Stimulated activated CD4-positive, alpha-beta T cell treated with anti-CD3 and anti-CD28 coated beads, Interleukin-12 subunit alpha, Interleukin-12 subunit beta, amount 100 ng/mL, for 4 hours (primary cell): ENCODE results near the gene CACNA1B.

ENCODE experiments used
- DNase-seq: peaks from one replicate; pipeline ENCODE4 v3.0.0-alpha.2; 2020

The CACNA1B gene

GRCh38 chr9:138061631-138062030 lies 184.0 kb downstream of the CACNA1B start:
- DNase-seq: no peak

GRCh38 chr9:138062196-138062595 lies 184.6 kb downstream of the CACNA1B start:
- DNase-seq: no peak

GRCh38 chr9:138063033-138063432 lies 185.5 kb downstream of the CACNA1B start:
- no peak for DNase-seq

GRCh38 chr9:138063785-138064184 lies 186.2 kb downstream of the CACNA1B start:
- no peak for DNase-seq

GRCh38 chr9:138064547-138064946 lies 187.0 kb downstream of the CACNA1B start:
- no peak for DNase-seq

GRCh38 chr9:138065287-138065686 lies 187.7 kb downstream of the CACNA1B start:
- no peak for DNase-seq

- DNase-seq: no peak
Measured at GRCh38 chr9:138066049-138066448, 188.5 kb downstream of the CACNA1B start.

- DNase-seq: no peak
Measured at GRCh38 chr9:138067613-138068367, 190.2 kb downstream of the CACNA1B start.

- no peak for DNase-seq
Measured at GRCh38 chr9:138068601-138069035, 191.0 kb downstream of the CACNA1B start.

GRCh38 chr9:138069731-138070456 lies 192.3 kb downstream of the CACNA1B start:
- no peak for DNase-seq

- DNase-seq: no peak
Measured at GRCh38 chr9:138070815-138071214, 193.2 kb downstream of the CACNA1B start.

- no peak for DNase-seq
Measured at GRCh38 chr9:138071292-138071691, 193.7 kb downstream of the CACNA1B start.

- DNase-seq: no peak
Measured at GRCh38 chr9:138071731-138072130, 194.1 kb downstream of the CACNA1B start.

GRCh38 chr9:138072161-138072842 lies 194.7 kb downstream of the CACNA1B start:
- no peak for DNase-seq

- DNase-seq: no peak
Measured at GRCh38 chr9:138072897-138073296, 195.3 kb downstream of the CACNA1B start.

- DNase-seq: no peak
Measured at GRCh38 chr9:138073408-138073807, 195.8 kb downstream of the CACNA1B start.

- no peak for DNase-seq
Measured at GRCh38 chr9:138073808-138074207, 196.2 kb downstream of the CACNA1B start.

- no peak for DNase-seq
Measured at GRCh38 chr9:138074516-138074915, 196.9 kb downstream of the CACNA1B start.

GRCh38 chr9:138075496-138075895 lies 197.9 kb downstream of the CACNA1B start:
- DNase-seq: no peak

GRCh38 chr9:138075961-138076649 lies 198.5 kb downstream of the CACNA1B start:
- DNase-seq: no peak

GRCh38 chr9:138076650-138077009 lies 199.0 kb downstream of the CACNA1B start:
- DNase-seq: no peak

- no peak for DNase-seq
Measured at GRCh38 chr9:138077126-138077525, 199.5 kb downstream of the CACNA1B start.

GRCh38 chr9:138077898-138078540 lies 200.4 kb downstream of the CACNA1B start:
- no peak for DNase-seq
